ENCODE measurements around the gene SLC16A1.
"Not testable (repeated sequence)": the region's sequence is repeated elsewhere in the genome, so short reads cannot be mapped to it uniquely, and the experiment has no call there.

The SLC16A1 gene

GRCh38 chr1:112964347-112964746, 8.4 kb upstream of the SLC16A1 start:
- DNase-seq (ENCODE audit: low spot score) = no peak

DNA sequence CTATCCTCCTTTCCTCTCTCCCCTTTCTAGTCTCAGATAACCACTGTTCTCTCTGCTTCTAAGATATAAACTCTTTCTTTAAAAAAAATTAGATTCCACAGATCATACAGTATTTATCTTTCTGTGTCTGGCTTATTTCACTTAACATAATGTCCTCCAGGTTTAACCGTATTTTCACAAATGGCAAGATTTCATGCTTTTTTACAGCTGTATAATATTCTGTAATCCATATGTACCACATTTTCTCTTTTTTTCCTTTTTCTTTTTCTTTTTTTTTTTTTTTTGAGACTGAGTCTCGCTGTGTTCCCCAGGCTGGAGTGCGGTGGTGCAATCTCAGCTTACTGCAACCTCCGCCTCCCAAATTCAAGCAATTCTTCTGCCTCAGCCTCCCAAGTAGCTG, 5.1 kb upstream of the SLC16A1 start:
- no peak for DNase-seq (ENCODE audit: low spot score)

- no peak for DNase-seq (ENCODE audit: low spot score)
Measured at GRCh38 chr1:112960384-112960783, 4.4 kb upstream of the SLC16A1 start.

GRCh38 chr1:112958236-112958635, 2.2 kb upstream of the SLC16A1 start:
- DNase-seq (ENCODE audit: low spot score) = not testable (repeated sequence)

GRCh38 chr1:112957133-112957812, 1.3 kb upstream of the SLC16A1 start:
- DNase-seq (ENCODE audit: low spot score) = peak; percentile 91

- DNase-seq (ENCODE audit: low spot score) = no peak
Measured at GRCh38 chr1:112956544-112957132, 642 bp upstream of the SLC16A1 start.

- peak; percentile 67 for DNase-seq (ENCODE audit: low spot score)
Measured at GRCh38 chr1:112954945-112955772, 837 bp downstream of the SLC16A1 start.

GRCh38 chr1:112954017-112954650, 1.9 kb downstream of the SLC16A1 start:
- no peak for DNase-seq (ENCODE audit: low spot score)

DNA sequence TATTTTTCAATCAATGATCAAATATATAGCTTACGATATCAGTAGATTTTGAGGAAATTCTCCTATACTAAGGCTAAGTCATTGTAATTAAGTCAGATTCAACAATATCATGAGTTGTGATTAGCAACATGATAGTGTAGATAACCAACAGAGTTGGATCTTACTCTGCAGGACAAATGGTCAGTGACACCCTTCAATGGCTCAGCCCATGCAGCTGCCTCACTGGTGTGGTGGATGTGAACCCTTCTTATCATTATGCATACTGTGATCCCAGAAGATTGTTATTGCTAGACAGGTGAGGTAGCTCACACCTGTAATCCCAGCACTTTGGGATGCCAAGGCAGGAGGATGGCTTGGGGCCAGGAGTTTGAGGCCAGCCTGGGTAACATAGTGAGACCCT, 5.6 kb downstream of the SLC16A1 start:
- no peak for DNase-seq (ENCODE audit: low spot score)

GRCh38 chr1:112946683-112947082, 9.3 kb downstream of the SLC16A1 start:
- DNase-seq (ENCODE audit: low spot score) = no peak

- no peak for DNase-seq (ENCODE audit: low spot score)
Measured at GRCh38 chr1:112939810-112940209, 16.2 kb downstream of the SLC16A1 start.

- no peak for DNase-seq (ENCODE audit: low spot score)
Measured at GRCh38 chr1:112938210-112938609, 17.8 kb downstream of the SLC16A1 start.

- no peak for DNase-seq (ENCODE audit: low spot score)
Measured at GRCh38 chr1:112937495-112937894, 18.5 kb downstream of the SLC16A1 start.

DNA sequence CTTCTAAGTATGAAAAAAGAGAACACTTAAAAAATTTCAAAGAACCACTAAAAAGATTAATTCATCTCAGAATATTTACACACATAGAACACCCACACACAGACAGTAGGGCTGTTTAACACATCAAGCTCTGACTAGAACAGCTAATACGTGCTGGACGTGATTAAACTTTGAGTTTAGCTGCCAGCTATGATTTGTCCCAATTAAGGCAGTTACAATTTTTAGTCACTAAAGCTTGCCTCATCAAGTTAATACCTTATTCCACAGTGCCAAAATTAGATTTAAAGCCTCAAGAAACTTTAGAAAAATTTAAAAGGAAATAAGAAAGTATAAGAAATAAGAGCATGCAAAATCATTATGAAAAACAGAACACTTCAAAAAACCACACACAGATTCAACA, 18.9 kb downstream of the SLC16A1 start:
- DNase-seq (ENCODE audit: low spot score) = peak; percentile 53

DNA sequence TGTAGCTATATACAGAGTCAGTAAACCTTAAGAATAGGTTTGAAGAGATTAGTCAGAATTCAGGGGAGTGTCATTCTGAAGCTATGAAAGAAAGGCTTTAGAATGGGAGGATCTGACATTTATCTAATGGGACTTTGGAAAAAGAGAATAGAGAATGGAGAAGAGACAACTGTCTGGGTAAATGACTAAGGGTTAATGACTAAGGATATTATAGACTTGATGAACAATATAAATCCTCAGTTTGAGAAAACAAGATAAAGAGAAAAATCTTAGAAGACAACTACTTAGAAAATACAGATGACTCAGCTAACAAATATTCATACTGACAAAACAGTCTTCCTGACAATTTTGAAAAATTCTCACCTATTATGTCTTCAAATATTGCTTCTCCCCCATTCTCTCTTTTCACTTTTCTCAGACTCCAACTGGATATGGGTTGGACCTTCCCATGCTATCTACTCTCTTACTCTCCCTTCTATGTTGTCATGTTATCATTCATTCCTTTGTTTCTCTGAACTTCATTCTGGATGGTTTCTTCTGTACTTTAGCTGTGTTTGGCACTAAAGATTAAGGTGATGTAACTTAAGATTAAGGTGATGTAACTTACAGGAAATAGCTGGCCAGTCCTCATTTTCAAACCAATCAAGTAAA, 20.4 kb downstream of the SLC16A1 start:
- peak; percentile 53 for DNase-seq (ENCODE audit: low spot score)

GRCh38 chr1:112934577-112934976, 21.4 kb downstream of the SLC16A1 start:
- no peak for DNase-seq (ENCODE audit: low spot score)

- no peak for DNase-seq (ENCODE audit: low spot score)
Measured at GRCh38 chr1:112933820-112934571, 22.0 kb downstream of the SLC16A1 start.

- DNase-seq (ENCODE audit: low spot score) = no peak
Measured at GRCh38 chr1:112929979-112930378, 26.0 kb downstream of the SLC16A1 start.

- no peak for DNase-seq (ENCODE audit: low spot score)
Measured at GRCh38 chr1:112927462-112927990, 28.5 kb downstream of the SLC16A1 start.

DNA sequence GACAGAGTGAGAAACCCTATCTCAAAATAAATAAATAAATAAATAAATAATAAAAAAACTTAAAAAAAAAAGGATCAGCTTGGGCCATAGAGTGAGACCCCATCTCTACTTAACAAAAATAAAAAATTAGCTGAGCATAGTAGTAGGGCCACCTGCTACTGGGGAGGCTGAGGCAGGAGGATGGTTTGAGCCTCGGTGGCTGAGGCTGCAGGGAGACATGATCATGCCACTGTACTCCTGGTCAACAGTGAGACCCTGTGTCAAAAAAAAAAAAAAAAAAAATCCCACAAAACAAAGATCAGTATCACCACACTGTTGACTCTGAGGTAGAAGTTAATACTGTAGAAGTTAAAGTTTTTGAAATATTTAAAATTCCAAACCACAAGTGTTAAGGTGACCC, 29.1 kb downstream of the SLC16A1 start:
- no peak for DNase-seq (ENCODE audit: low spot score)

GRCh38 chr1:112925015-112925414, 31.0 kb downstream of the SLC16A1 start:
- DNase-seq (ENCODE audit: low spot score) = no peak
